HepG2 (cell line): ENCODE data around the gene OLFM1. TPM values are rescaled to one million over a fixed set of nuclear protein-coding genes. Genes with fewer than 3 reads are reported as not detected.

Source experiments
- ATM ChIP-seq: fragments of 450-650 bp; IDR thresholded peaks from 2 replicates; pipeline ENCODE4 v1.7.1; 2017; ENCODE audit warnings: mild to moderate bottlenecking, borderline replicate concordance
- CREB3 ChIP-seq: sonication (generic); formaldehyde crosslinking; IDR thresholded peaks from 2 replicates; pipeline ENCODE4 v1.5.0; 2020; ENCODE audit warnings: missing genetic modification reagents
- EED ChIP-seq: sonication (generic); formaldehyde crosslinking; IDR thresholded peaks from 2 replicates; pipeline ENCODE4 v1.5.0; 2020; ENCODE audit warnings: mild to moderate bottlenecking, missing genetic modification reagents
- KDM3A ChIP-seq: IDR thresholded peaks from 2 replicates; pipeline ENCODE4 v1.6.1; 2018; ENCODE audit warnings: low read depth, missing compliant biosample characterization
- MBD4 ChIP-seq: IDR thresholded peaks from 2 replicates; pipeline ENCODE4 v1.6.1; 2012; ENCODE audit warnings: low read length, inconsistent platforms, borderline replicate concordance
- NAIF1 ChIP-seq: sonication (generic); formaldehyde crosslinking; IDR thresholded peaks from 2 replicates; pipeline ENCODE4 v1.5.0; 2020; ENCODE audit warnings: mild to moderate bottlenecking, missing genetic modification reagents, borderline replicate concordance
- NFYB ChIP-seq: sonication (generic); formaldehyde crosslinking; IDR thresholded peaks from 2 replicates; pipeline ENCODE4 v1.4.0; 2020; ENCODE audit warnings: missing genetic modification reagents
- PHF21A ChIP-seq: sonication (generic); formaldehyde crosslinking; IDR thresholded peaks from 2 replicates; pipeline ENCODE4 v1.5.0; 2020; ENCODE audit warnings: mild to moderate bottlenecking, missing genetic modification reagents
- SALL2 ChIP-seq: sonication (generic); formaldehyde crosslinking; IDR thresholded peaks from 2 replicates; pipeline ENCODE4 v1.8.1; 2023; ENCODE audit warnings: mild to moderate bottlenecking, missing genetic modification reagents, inconsistent platforms
- THRA ChIP-seq: sonication (generic); formaldehyde crosslinking; IDR thresholded peaks from 2 replicates; pipeline ENCODE4 v1.4.0; 2020; ENCODE audit warnings: missing genetic modification reagents, borderline replicate concordance
- U2AF1 ChIP-seq: fragments of 200-400 bp; formaldehyde crosslinking; optimal IDR thresholded peaks from 2 replicates; pipeline ENCODE3; 2017; ENCODE audit warnings: mild to moderate bottlenecking, low read depth, low read length
- YEATS4 ChIP-seq: sonication (generic); formaldehyde crosslinking; IDR thresholded peaks from 2 replicates; pipeline ENCODE4 v1.4.0; 2020; ENCODE audit warnings: missing genetic modification reagents, borderline replicate concordance
- ZBTB1 ChIP-seq: sonication (generic); formaldehyde crosslinking; IDR thresholded peaks from 2 replicates; pipeline ENCODE4 v1.4.0; 2020; ENCODE audit warnings: missing genetic modification reagents, borderline replicate concordance
- ZBTB21 ChIP-seq: sonication (generic); formaldehyde crosslinking; IDR thresholded peaks from 2 replicates; pipeline ENCODE4 v1.4.0; 2020; ENCODE audit warnings: missing genetic modification reagents
- ZNF20 ChIP-seq: sonication (generic); formaldehyde crosslinking; IDR thresholded peaks from 2 replicates; pipeline ENCODE4 v1.4.0; 2020; ENCODE audit warnings: mild to moderate bottlenecking, moderate library complexity, missing genetic modification reagents
- ZNF234 ChIP-seq: sonication (generic); formaldehyde crosslinking; conservative IDR thresholded peaks from 2 replicates; pipeline ENCODE4 v1.5.1; 2020; ENCODE audit warnings: mild to moderate bottlenecking, missing genetic modification reagents
- ZNF451 ChIP-seq: sonication (generic); formaldehyde crosslinking; IDR thresholded peaks from 2 replicates; pipeline ENCODE4 v1.5.0; 2020; ENCODE audit warnings: mild to moderate bottlenecking, missing genetic modification reagents
- ZNF660 ChIP-seq: sonication (generic); formaldehyde crosslinking; IDR thresholded peaks from 2 replicates; pipeline ENCODE4 v1.5.1; 2020; ENCODE audit warnings: mild to moderate bottlenecking, low read depth, missing genetic modification reagents, borderline replicate concordance
- ZNF672 ChIP-seq: sonication (generic); formaldehyde crosslinking; IDR thresholded peaks from 2 replicates; pipeline ENCODE4 v1.8.1; 2022; ENCODE audit warnings: missing genetic modification reagents
- ZNF704 ChIP-seq: sonication (generic); formaldehyde crosslinking; IDR thresholded peaks from 2 replicates; pipeline ENCODE4 v1.8.1; 2023; ENCODE audit warnings: mild to moderate bottlenecking, inconsistent platforms, moderate library complexity, missing genetic modification reagents, borderline replicate concordance
- ZSCAN9 ChIP-seq: IDR thresholded peaks from 2 replicates; pipeline ENCODE4 v1.6.1; 2016; ENCODE audit warnings: borderline replicate concordance
- ZZZ3 ChIP-seq: sonication (generic); formaldehyde crosslinking; IDR thresholded peaks from 2 replicates; pipeline ENCODE4 v1.4.0; 2020; ENCODE audit warnings: missing genetic modification reagents, mild to moderate bottlenecking, borderline replicate concordance
- polyA plus RNA-seq, 8 experiments: library from polyadenylated mRNA; depleted of rRNA in 3 of 8; stranded (reverse) in 7 of 8; unstranded in 1 of 8; fragments of >200 nt; fragmentation: Illumina TruSeq in 4 of 8; extraction: Trizol in 4 of 8; gene quantifications; 2 replicates each; pipeline versions ENCODE4 v1.2.1 to v1.2.3, GENCODE V29; 2011 to 2016; ENCODE audit warnings: low read depth in 4 of 8, missing spikeins in 1 of 8, mixed read lengths in 1 of 8; ENCODE audit not compliant: insufficient read depth in 1 of 8
- total RNA-seq, 5 experiments: library from RNA; depleted of rRNA; stranded (reverse); fragments of >200 nt; fragmentation: Illumina TruSeq; extraction: Trizol; gene quantifications; 2 replicates each; pipeline ENCODE4 v1.2.3, GENCODE V29; 2016; ENCODE audit warnings: low read depth in 1 of 5
- TF ChIP-seq, protein P1 (sequence below): sonication (generic); formaldehyde crosslinking; IDR thresholded peaks from 2 replicates; pipeline ENCODE4 v1.4.0; 2020; ENCODE audit warnings: missing genetic modification reagents
- TF ChIP-seq, protein P2 (sequence below): sonication (generic); formaldehyde crosslinking; IDR thresholded peaks from 2 replicates; pipeline ENCODE4 v1.8.1; 2023; ENCODE audit warnings: missing genetic modification reagents, mild to moderate bottlenecking, borderline replicate concordance
- TF ChIP-seq, protein P3 (sequence below): sonication (generic); formaldehyde crosslinking; conservative IDR thresholded peaks from 2 replicates; pipeline ENCODE4 v1.4.0; 2020; ENCODE audit warnings: missing genetic modification reagents

The OLFM1 gene
- total and polyA plus RNA-seq, 2 of the 13 experiments (the other 11 are each of a cell fraction or from before 2014, with no cell fraction given): not detected

GRCh38 chr9:135085830-135086546 lies 1.5 kb upstream of the OLFM1 start (continued):
- peak; percentile 66; the same call in 1 of the 2 replicates for TF ChIP-seq THRA (CRISPR knock-in tag)
- TF ChIP-seq MBD4: no peak
- peak; percentile 56; the same call in 1 of the 2 replicates for TF ChIP-seq ZSCAN9 (CRISPR knock-in tag)
- no peak for TF ChIP-seq ZBTB21 (CRISPR knock-in tag)
- no peak for TF ChIP-seq U2AF1
- no peak for TF ChIP-seq ZNF20 (CRISPR knock-in tag)
- TF ChIP-seq ZBTB1 (CRISPR knock-in tag): no peak
- TF ChIP-seq, protein P1, sequence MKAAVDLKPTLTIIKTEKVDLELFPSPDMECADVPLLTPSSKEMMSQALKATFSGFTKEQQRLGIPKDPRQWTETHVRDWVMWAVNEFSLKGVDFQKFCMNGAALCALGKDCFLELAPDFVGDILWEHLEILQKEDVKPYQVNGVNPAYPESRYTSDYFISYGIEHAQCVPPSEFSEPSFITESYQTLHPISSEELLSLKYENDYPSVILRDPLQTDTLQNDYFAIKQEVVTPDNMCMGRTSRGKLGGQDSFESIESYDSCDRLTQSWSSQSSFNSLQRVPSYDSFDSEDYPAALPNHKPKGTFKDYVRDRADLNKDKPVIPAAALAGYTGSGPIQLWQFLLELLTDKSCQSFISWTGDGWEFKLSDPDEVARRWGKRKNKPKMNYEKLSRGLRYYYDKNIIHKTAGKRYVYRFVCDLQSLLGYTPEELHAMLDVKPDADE: no peak
- no peak for TF ChIP-seq ZNF704 (CRISPR knock-in tag)
- TF ChIP-seq EED (CRISPR knock-in tag): no peak
- TF ChIP-seq ZNF451: no peak
- peak; percentile 54; the same call in 1 of the 2 replicates for TF ChIP-seq CREB3 (CRISPR knock-in tag)
- TF ChIP-seq ZNF660: no peak
- no peak for TF ChIP-seq YEATS4
- TF ChIP-seq, protein P2, sequence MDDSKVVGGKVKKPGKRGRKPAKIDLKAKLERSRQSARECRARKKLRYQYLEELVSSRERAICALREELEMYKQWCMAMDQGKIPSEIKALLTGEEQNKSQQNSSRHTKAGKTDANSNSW (CRISPR knock-in tag): no peak
- TF ChIP-seq KDM3A (CRISPR knock-in tag): peak; percentile 91
- TF ChIP-seq ZNF234: no peak
- TF ChIP-seq ZNF672: no peak
- no peak for TF ChIP-seq NAIF1
- peak; percentile 72; the same call in 1 of the 2 replicates for TF ChIP-seq PHF21A (CRISPR knock-in tag)
- no peak for TF ChIP-seq SALL2
- TF ChIP-seq ATM: no peak
- no peak; the same call in 1 of the 2 replicates for TF ChIP-seq NFYB (CRISPR knock-in tag)
- TF ChIP-seq, protein P3, sequence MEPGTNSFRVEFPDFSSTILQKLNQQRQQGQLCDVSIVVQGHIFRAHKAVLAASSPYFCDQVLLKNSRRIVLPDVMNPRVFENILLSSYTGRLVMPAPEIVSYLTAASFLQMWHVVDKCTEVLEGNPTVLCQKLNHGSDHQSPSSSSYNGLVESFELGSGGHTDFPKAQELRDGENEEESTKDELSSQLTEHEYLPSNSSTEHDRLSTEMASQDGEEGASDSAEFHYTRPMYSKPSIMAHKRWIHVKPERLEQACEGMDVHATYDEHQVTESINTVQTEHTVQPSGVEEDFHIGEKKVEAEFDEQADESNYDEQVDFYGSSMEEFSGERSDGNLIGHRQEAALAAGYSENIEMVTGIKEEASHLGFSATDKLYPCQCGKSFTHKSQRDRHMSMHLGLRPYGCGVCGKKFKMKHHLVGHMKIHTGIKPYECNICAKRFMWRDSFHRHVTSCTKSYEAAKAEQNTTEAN (CRISPR knock-in tag): 0 out of 2 replicates have a peak, but pooled peaks have one; percentile 59
- no peak for TF ChIP-seq ZZZ3
